Measurements from ENCODE around the gene FLT4. TPM values are rescaled to one million over a fixed set of nuclear protein-coding genes. Genes with fewer than 3 reads are reported as not detected.

Gene FLT4
- total and polyA plus RNA-seq, 4 donors = 0.13 to 22.1 (median 7.6) TPM

DNA sequence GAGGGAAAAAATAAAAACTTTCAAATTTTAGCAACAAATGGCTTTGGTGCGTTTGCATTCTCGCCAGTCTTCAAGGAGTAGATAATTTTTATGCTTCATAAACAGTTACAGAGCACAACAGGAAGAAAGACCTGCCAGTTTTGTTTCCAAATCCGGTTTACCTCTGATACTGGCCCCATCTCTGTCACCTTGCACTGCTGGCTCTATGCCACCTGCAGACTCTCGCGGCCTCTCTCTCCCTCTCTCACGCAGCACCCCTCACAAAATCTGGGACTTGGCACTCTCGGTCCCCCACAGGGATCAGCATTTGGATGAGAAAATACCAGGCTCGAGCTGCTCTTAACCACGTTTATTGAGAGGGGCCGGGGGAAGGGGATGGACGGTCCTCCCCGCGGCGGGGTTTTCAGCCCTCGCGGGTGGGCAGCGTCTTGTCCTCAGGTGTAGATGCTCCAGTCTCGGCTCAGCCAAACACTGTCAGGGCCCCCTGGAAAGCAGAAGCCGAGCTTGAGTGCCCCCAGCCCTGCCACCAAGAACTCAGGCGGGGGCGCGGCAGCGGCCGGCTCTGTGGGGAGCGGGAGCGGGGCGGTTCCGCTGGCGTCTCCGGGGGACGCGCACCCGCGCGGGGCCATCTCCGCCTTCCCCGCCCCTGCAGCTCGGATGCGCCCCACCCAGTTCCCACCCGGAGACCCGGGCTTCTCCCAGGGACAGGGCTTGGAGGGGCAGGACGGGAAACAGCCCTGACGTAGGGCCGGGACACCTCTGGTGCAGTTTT lies 59.4 kb downstream of the FLT4 start:
- H3K27ac ChIP-seq (ENCODE audit: low read depth in 1 of 2, low read length in 2 of 2) = no peak overlapping the region
- no peak for DNase-seq
- H3K27me3 ChIP-seq (ENCODE audit: control insufficient read depth in 1 of 2, insufficient read depth in 2 of 2, low read length in 1 of 2) = no peaks in the 10 kb centered on the region
- intact Hi-C loops (cut with DNase I) = no loop called here
- no peaks in the 10 kb centered on the region for H3K4me1 ChIP-seq (ENCODE audit: control insufficient read depth in 1 of 2, insufficient read depth in 2 of 2, low read length in 2 of 2)
- no peaks in the 10 kb centered on the region for H3K9me3 ChIP-seq (ENCODE audit: control insufficient read depth, low read length)
- ATAC-seq (ENCODE audit: low FRiP score) = no peak
- H3K4me3 ChIP-seq (ENCODE audit: low read length in 2 of 2) = no peak overlapping the region
- 4% methylated on average over 36 to 44 of the region's 44 CpGs for WGBS, 2 donors
- H3K36me3 ChIP-seq (ENCODE audit: control insufficient read depth in 1 of 2, insufficient read depth in 2 of 2, low read length in 1 of 2) = no peaks in the 10 kb centered on the region

DNA sequence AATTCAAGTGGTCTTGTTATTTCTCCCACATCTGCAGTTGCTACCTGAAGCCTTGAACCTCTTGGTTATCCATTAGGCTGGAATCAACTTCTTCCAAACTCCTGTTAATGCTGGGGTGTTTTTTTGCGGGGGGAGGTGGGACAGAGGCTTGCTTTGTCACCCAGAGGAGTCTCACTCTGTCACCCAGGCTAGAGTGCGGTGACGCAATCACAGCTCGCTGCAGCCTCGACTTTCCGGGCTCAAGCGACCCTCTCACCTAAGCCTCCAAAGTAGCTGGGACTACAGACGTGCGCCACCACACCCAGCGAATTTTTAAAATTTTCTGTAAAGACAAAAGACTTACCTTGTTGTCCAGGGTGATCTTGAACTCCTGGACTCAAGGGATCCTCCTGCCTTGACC lies 62.5 kb downstream of the FLT4 start:
- no peak overlapping the region for H3K4me3 ChIP-seq (ENCODE audit: low read length in 2 of 2)
- WGBS, 2 donors = 82 to 94% methylated on average over 10 of the region's 10 CpGs
- no peak overlapping the region for H3K27ac ChIP-seq (ENCODE audit: low read depth in 1 of 2, low read length in 2 of 2)
- DNase-seq (no peak), ATAC-seq (ENCODE audit: low FRiP score) (no peak)
- H3K27me3 ChIP-seq (ENCODE audit: control insufficient read depth in 1 of 2, insufficient read depth in 2 of 2, low read length in 1 of 2) = no peaks in the 10 kb centered on the region
- H3K36me3 ChIP-seq (ENCODE audit: control insufficient read depth in 1 of 2, insufficient read depth in 2 of 2, low read length in 1 of 2) = no peaks in the 10 kb centered on the region
- no peaks in the 10 kb centered on the region for H3K4me1 ChIP-seq (ENCODE audit: control insufficient read depth in 1 of 2, insufficient read depth in 2 of 2, low read length in 2 of 2)
- intact Hi-C loops (cut with DNase I) = no loop called here
- H3K9me3 ChIP-seq (ENCODE audit: control insufficient read depth, low read length) = no peaks in the 10 kb centered on the region

DNA sequence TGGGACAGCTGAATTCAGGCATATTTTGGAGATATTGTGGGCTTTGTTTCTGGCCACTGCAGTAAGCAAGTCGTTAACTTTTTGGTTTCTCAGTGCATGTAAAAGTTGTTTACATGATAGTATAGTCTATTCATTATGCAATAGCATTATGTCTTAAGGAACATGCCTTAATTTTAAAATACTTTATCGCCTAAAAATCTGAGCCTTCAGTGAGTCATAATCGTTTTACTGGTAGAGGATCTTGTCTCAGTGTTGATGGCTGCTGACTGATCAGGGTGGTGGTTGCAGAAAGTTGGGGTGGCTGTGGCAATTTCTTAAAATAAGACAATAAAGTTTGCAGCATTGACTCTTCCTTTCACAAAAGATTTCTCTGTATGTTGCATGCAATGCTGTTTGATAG lies 63.2 kb downstream of the FLT4 start:
- 91 to 92% methylated on average over 3 of the region's 3 CpGs for WGBS, 2 donors
- no peak overlapping the region for H3K27ac ChIP-seq (ENCODE audit: low read depth in 1 of 2, low read length in 2 of 2)
- H3K27me3 ChIP-seq (ENCODE audit: control insufficient read depth in 1 of 2, insufficient read depth in 2 of 2, low read length in 1 of 2) = no peaks in the 10 kb centered on the region
- H3K4me3 ChIP-seq (ENCODE audit: low read length in 2 of 2) = no peak overlapping the region
- ATAC-seq (ENCODE audit: low FRiP score) (no peak), DNase-seq (no peak)
- H3K9me3 ChIP-seq (ENCODE audit: control insufficient read depth, low read length) = no peaks in the 10 kb centered on the region
- no peaks in the 10 kb centered on the region for H3K36me3 ChIP-seq (ENCODE audit: control insufficient read depth in 1 of 2, insufficient read depth in 2 of 2, low read length in 1 of 2)
- intact Hi-C loops (cut with DNase I) = no loop called here
- no peaks in the 10 kb centered on the region for H3K4me1 ChIP-seq (ENCODE audit: control insufficient read depth in 1 of 2, insufficient read depth in 2 of 2, low read length in 2 of 2)

DNA sequence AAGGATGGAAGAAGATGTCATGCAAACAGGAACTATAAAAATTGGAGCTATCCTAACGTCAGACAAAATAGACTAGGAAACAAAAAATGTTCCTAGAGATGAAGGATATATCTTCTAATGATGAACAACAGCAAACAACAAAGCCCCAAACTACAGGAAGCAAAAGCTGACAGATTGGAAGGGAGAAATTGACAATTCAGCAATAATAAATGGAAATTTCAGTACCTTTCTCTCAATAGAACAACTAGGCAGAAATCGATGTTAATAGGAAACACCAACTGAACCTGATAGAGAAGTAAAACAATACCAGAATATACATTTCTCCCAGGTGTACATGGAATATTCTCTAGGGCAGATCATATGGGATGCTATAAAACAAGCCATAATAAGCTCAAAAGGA lies 65.7 kb downstream of the FLT4 start:
- no peak for DNase-seq
- Histone ChIP-seq H3K27me3 (ENCODE audit: control insufficient read depth in 1 of 2, insufficient read depth in 2 of 2, low read length in 1 of 2) (no peaks in the 10 kb centered on the region), H3K4me3 (ENCODE audit: low read length in 2 of 2) (no peak overlapping the region), H3K27ac (ENCODE audit: low read depth in 1 of 2, low read length in 2 of 2) (no peak overlapping the region), H3K9me3 (ENCODE audit: control insufficient read depth, low read length) (no peaks in the 10 kb centered on the region), H3K36me3 (ENCODE audit: control insufficient read depth in 1 of 2, insufficient read depth in 2 of 2, low read length in 1 of 2) (no peaks in the 10 kb centered on the region), H3K4me1 (ENCODE audit: control insufficient read depth in 1 of 2, insufficient read depth in 2 of 2, low read length in 2 of 2) (no peaks in the 10 kb centered on the region)
- ATAC-seq (ENCODE audit: low FRiP score) = no peak
- intact Hi-C loops (cut with DNase I) = no loop called here
- WGBS, 2 donors = 76 to 77% methylated on average over 2 of the region's 2 CpGs

DNA sequence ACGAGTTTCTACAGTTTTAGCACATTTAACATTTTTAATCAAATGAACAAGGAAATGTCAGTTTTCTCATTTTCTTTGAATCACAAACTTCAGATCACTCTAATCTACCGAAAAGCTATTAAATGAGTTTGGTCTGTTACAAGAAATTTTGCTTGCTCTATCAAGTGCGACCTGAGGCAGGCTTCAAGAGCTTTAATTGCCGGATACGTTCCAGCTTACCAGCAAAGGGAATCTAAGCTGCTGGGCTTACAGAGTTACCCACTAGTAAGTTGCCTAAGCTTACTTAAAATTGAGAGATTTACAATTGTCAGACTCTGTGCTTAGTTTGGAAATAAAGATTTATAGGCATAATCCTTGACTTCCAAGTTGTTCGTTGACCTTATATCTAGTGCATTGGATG lies 68.7 kb downstream of the FLT4 start:
- 89% methylated on average over 6 of the region's 6 CpGs for WGBS, 2 donors
- Histone ChIP-seq H3K9me3 (ENCODE audit: control insufficient read depth, low read length) (no peaks in the 10 kb centered on the region), H3K4me1 (ENCODE audit: control insufficient read depth in 1 of 2, insufficient read depth in 2 of 2, low read length in 2 of 2) (no peaks in the 10 kb centered on the region), H3K27me3 (ENCODE audit: control insufficient read depth in 1 of 2, insufficient read depth in 2 of 2, low read length in 1 of 2) (no peaks in the 10 kb centered on the region), H3K36me3 (ENCODE audit: control insufficient read depth in 1 of 2, insufficient read depth in 2 of 2, low read length in 1 of 2) (no peaks in the 10 kb centered on the region), H3K27ac (ENCODE audit: low read depth in 1 of 2, low read length in 2 of 2) (no peak overlapping the region), H3K4me3 (ENCODE audit: low read length in 2 of 2) (no peak overlapping the region)
- ATAC-seq (ENCODE audit: low FRiP score) (no peak), DNase-seq (no peak)
- intact Hi-C loops (cut with DNase I) = no loop called here

DNA sequence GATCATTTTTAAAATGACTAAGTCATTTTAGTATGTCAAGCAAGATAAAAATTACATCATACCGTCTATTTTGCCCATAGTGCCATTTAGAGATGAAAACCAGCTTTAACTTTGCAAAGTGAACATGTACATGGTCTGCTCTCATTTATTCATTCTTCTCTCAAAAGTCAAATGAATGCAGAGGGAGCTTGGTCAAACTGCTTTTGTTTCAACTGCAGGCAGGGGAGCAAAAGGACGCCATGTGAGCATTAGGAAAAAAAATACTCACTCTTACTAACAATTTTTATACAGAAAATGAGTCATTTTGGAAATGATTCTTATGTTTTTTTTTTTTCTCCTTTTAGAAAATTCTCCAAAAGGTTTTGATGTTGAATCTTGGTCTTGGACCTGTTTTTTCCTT lies 73.8 kb downstream of the FLT4 start:
- Histone ChIP-seq H3K4me1 (ENCODE audit: control insufficient read depth in 1 of 2, insufficient read depth in 2 of 2, low read length in 2 of 2) (no peaks in the 10 kb centered on the region), H3K9me3 (ENCODE audit: control insufficient read depth, low read length) (no peaks in the 10 kb centered on the region), H3K36me3 (ENCODE audit: control insufficient read depth in 1 of 2, insufficient read depth in 2 of 2, low read length in 1 of 2) (no peaks in the 10 kb centered on the region), H3K27me3 (ENCODE audit: control insufficient read depth in 1 of 2, insufficient read depth in 2 of 2, low read length in 1 of 2) (no peaks in the 10 kb centered on the region), H3K27ac (ENCODE audit: low read depth in 1 of 2, low read length in 2 of 2) (no peak overlapping the region), H3K4me3 (ENCODE audit: low read length in 2 of 2) (no peak overlapping the region)
- no peak for ATAC-seq (ENCODE audit: low FRiP score)
- WGBS, 2 donors = 19 to 26% methylated on average over 2 of the region's 2 CpGs
- no peak for DNase-seq
- intact Hi-C loops (cut with DNase I) = no loop called here

DNA sequence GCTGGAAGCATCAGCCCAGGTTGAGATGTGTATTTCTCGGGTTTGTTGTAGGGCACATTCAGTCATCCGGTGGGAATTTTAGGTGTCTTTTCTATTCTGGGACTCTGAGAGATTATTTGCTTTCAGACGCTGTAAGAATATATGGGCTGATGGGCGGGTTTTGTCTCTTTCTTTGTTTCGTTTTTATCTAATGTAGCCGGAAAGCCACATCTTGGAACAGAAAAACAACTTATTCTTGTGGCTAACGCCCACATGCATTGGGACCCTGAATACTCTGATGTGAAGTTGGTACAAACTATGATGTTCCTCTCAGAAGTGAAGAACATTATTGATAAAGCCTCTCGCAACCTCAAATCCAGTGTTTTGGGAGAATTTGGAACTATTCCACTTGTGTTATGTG lies 80.5 kb downstream of the FLT4 start:
- DNase-seq = no peak
- 75 to 78% methylated on average over 8 of the region's 8 CpGs for WGBS, 2 donors

DNA sequence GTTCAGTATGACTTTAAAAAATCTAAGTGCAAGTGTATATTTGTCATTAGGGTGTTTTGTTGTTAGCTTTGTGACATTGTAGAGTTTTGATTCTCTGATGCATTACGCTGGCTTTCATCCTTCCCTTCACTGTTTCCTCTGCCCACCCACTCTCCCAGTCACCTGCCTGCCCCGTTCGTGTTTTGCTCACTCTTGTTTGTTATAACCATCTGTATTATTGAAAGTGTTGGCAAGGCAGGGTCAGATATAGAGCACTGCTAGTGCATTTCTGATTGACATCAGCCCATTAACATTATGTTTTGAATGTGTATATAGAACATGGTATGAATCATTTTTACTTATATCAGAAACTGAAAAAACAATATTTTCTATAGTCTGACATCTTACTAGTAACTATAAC lies 85.4 kb downstream of the FLT4 start:
- H3K27me3 ChIP-seq (ENCODE audit: control insufficient read depth in 1 of 2, insufficient read depth in 2 of 2, low read length in 1 of 2) = no peaks in the 10 kb centered on the region
- H3K27ac ChIP-seq (ENCODE audit: low read depth in 1 of 2, low read length in 2 of 2) = no peak overlapping the region
- H3K36me3 ChIP-seq (ENCODE audit: control insufficient read depth in 1 of 2, insufficient read depth in 2 of 2, low read length in 1 of 2) = peaks cover 4 to 14% of the 10 kb centered on the region in 2 donors
- DNase-seq (no peak), ATAC-seq (ENCODE audit: low FRiP score) (no peak)
- no peaks in the 10 kb centered on the region for H3K9me3 ChIP-seq (ENCODE audit: control insufficient read depth, low read length)
- intact Hi-C loops (cut with DNase I) = no loop called here
- no peaks in the 10 kb centered on the region for H3K4me1 ChIP-seq (ENCODE audit: control insufficient read depth in 1 of 2, insufficient read depth in 2 of 2, low read length in 2 of 2)
- H3K4me3 ChIP-seq (ENCODE audit: low read length in 2 of 2) = no peak overlapping the region
- 79 to 81% methylated on average over 3 of the region's 3 CpGs for WGBS, 2 donors

More for the DNA sequence above, 80.5 kb downstream of the FLT4 start:
- H3K36me3 ChIP-seq (ENCODE audit: control insufficient read depth in 1 of 2, insufficient read depth in 2 of 2, low read length in 1 of 2) = peaks cover 5 to 10% of the 10 kb centered on the region in 2 donors
- intact Hi-C loops (cut with DNase I) = no loop called here
- no peak overlapping the region for H3K4me3 ChIP-seq (ENCODE audit: low read length in 2 of 2)
- no peaks in the 10 kb centered on the region for H3K27me3 ChIP-seq (ENCODE audit: control insufficient read depth in 1 of 2, insufficient read depth in 2 of 2, low read length in 1 of 2)
- no peak for ATAC-seq (ENCODE audit: low FRiP score)
- no peaks in the 10 kb centered on the region for H3K9me3 ChIP-seq (ENCODE audit: control insufficient read depth, low read length)
- no peaks in the 10 kb centered on the region for H3K4me1 ChIP-seq (ENCODE audit: control insufficient read depth in 1 of 2, insufficient read depth in 2 of 2, low read length in 2 of 2)
- H3K27ac ChIP-seq (ENCODE audit: low read depth in 1 of 2, low read length in 2 of 2) = no peak overlapping the region

DNA sequence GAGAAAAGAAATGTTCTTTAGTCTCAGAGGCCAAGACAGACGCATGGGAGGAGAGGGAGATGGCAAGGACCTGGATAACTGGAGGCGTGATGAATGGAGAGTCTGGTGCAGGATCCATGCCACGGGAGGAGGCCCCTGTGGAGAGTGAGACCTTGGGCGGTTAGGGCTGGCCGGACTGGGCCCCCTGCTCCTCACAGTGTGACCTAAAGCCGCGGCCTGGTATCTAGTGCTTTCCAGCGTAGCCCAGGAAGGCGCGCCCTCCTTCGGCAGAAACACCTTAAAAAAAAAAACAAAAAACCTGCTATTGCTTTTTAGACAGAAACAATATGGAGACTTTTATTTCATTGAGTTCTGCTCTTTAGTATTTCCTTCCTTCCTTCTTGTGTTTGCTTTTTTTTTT lies 91.2 kb downstream of the FLT4 start:
- H3K27me3 ChIP-seq (ENCODE audit: control insufficient read depth in 1 of 2, insufficient read depth in 2 of 2, low read length in 1 of 2) = no peaks in the 10 kb centered on the region
- no peaks in the 10 kb centered on the region for H3K4me1 ChIP-seq (ENCODE audit: control insufficient read depth in 1 of 2, insufficient read depth in 2 of 2, low read length in 2 of 2)
- WGBS, 2 donors = 92 to 96% methylated on average over 11 of the region's 11 CpGs
- no peak overlapping the region for H3K4me3 ChIP-seq (ENCODE audit: low read length in 2 of 2)
- no peak for DNase-seq
- H3K9me3 ChIP-seq (ENCODE audit: control insufficient read depth, low read length) = no peaks in the 10 kb centered on the region
- peaks cover 0 to 4% of the 10 kb centered on the region in 2 donors for H3K36me3 ChIP-seq (ENCODE audit: control insufficient read depth in 1 of 2, insufficient read depth in 2 of 2, low read length in 1 of 2)
- no peak for ATAC-seq (ENCODE audit: low FRiP score)
- intact Hi-C loops (cut with DNase I) = no loop called here
- H3K27ac ChIP-seq (ENCODE audit: low read depth in 1 of 2, low read length in 2 of 2) = no peak overlapping the region

Measured in aorta (tissue), 5 donors.